Ishikawa (cell line): ENCODE data around the gene KRAS.

Experiments
- EP300 ChIP-seq: IDR thresholded peaks from 2 replicates; pipeline ENCODE4 v1.6.1; 2012; ENCODE audit warnings: borderline replicate concordance
- NFIC ChIP-seq: IDR thresholded peaks from 2 replicates; pipeline ENCODE4 v1.6.1; 2012
- TCF12 ChIP-seq: IDR thresholded peaks from 2 replicates; pipeline ENCODE4 v1.6.1; 2012; ENCODE audit warnings: low read depth
- TEAD4 ChIP-seq: IDR thresholded peaks from 2 replicates; pipeline ENCODE4 v1.6.1; 2012
- TF ChIP-seq, protein P1 (sequence below): IDR thresholded peaks from 2 replicates; pipeline ENCODE4 v1.6.1; 2012; ENCODE audit warnings: low read depth, mild to moderate bottlenecking

DNA sequence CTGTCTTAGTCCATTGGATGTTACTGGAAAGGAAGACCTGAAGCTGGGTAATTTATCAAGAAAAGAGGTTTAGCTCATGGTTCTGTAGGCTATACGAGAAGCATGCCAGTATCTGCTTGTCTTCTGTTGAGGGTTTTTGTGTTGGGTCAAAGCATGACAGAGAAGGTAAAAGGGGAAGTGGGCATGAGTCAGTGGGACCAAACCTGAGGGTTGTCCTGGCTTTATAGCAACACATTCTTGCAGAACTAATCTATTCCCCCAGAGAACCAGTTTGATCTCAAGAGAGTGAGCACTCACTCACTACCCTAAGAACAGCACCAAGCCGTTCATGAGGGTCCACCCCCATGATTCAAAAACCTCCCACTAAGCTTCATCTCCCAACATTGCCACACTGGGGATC lies 19.0 kb upstream of the KRAS start:
- no peak for TF ChIP-seq TEAD4
- no peak for TF ChIP-seq NFIC
- no peak for TF ChIP-seq TCF12
- no peak for TF ChIP-seq EP300
- TF ChIP-seq, protein P1, sequence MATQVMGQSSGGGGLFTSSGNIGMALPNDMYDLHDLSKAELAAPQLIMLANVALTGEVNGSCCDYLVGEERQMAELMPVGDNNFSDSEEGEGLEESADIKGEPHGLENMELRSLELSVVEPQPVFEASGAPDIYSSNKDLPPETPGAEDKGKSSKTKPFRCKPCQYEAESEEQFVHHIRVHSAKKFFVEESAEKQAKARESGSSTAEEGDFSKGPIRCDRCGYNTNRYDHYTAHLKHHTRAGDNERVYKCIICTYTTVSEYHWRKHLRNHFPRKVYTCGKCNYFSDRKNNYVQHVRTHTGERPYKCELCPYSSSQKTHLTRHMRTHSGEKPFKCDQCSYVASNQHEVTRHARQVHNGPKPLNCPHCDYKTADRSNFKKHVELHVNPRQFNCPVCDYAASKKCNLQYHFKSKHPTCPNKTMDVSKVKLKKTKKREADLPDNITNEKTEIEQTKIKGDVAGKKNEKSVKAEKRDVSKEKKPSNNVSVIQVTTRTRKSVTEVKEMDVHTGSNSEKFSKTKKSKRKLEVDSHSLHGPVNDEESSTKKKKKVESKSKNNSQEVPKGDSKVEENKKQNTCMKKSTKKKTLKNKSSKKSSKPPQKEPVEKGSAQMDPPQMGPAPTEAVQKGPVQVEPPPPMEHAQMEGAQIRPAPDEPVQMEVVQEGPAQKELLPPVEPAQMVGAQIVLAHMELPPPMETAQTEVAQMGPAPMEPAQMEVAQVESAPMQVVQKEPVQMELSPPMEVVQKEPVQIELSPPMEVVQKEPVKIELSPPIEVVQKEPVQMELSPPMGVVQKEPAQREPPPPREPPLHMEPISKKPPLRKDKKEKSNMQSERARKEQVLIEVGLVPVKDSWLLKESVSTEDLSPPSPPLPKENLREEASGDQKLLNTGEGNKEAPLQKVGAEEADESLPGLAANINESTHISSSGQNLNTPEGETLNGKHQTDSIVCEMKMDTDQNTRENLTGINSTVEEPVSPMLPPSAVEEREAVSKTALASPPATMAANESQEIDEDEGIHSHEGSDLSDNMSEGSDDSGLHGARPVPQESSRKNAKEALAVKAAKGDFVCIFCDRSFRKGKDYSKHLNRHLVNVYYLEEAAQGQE = no peak
